AG09319 (cell line): ENCODE data around the gene SHISAL1.

Experiments
- DNase-seq: peaks from one replicate; pipeline ENCODE4 v3.0.0-alpha.2; 2010; ENCODE audit warnings: low read depth; ENCODE audit errors: extremely low read depth
- TF ChIP-seq, protein P1 (sequence below): IDR thresholded peaks from 2 replicates; pipeline ENCODE4 v1.5.1; 2011; ENCODE audit warnings: low read depth, mild to moderate bottlenecking, inconsistent platforms, low read length, moderate library complexity

Gene SHISAL1

DNA sequence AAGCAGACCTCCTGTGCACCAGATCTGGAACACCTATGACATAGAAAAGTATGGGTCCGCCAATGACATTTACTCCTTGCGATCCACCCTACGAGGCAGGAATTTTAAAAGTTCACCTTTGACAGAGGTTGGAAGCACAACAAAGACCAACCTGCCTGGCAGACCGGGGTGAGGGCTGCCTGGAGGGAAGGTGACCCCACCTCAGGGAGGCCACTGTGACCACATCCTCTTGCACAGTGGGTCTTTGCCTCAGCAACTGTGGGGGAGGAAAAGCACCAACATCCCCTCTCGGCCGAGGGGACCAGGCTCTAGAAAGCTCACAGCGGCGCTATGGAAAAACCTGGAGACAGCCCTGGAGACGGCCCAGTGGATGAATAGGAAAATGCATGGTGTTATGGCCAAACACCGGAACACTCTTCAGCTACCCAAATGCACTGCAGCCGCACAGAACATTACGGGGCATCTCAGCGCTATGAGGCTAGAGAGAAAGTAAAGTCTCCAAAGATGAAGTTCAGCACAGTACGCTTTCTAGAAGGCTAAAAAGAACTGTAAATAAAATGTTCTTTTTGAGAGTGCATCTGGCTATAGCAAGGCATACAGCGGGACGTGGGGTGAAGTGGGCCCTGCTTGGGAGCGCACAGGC is 1.8 kb upstream of the SHISAL1 start:
- no peak for DNase-seq
- TF ChIP-seq, protein P1, sequence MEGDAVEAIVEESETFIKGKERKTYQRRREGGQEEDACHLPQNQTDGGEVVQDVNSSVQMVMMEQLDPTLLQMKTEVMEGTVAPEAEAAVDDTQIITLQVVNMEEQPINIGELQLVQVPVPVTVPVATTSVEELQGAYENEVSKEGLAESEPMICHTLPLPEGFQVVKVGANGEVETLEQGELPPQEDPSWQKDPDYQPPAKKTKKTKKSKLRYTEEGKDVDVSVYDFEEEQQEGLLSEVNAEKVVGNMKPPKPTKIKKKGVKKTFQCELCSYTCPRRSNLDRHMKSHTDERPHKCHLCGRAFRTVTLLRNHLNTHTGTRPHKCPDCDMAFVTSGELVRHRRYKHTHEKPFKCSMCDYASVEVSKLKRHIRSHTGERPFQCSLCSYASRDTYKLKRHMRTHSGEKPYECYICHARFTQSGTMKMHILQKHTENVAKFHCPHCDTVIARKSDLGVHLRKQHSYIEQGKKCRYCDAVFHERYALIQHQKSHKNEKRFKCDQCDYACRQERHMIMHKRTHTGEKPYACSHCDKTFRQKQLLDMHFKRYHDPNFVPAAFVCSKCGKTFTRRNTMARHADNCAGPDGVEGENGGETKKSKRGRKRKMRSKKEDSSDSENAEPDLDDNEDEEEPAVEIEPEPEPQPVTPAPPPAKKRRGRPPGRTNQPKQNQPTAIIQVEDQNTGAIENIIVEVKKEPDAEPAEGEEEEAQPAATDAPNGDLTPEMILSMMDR = no peak

DNA sequence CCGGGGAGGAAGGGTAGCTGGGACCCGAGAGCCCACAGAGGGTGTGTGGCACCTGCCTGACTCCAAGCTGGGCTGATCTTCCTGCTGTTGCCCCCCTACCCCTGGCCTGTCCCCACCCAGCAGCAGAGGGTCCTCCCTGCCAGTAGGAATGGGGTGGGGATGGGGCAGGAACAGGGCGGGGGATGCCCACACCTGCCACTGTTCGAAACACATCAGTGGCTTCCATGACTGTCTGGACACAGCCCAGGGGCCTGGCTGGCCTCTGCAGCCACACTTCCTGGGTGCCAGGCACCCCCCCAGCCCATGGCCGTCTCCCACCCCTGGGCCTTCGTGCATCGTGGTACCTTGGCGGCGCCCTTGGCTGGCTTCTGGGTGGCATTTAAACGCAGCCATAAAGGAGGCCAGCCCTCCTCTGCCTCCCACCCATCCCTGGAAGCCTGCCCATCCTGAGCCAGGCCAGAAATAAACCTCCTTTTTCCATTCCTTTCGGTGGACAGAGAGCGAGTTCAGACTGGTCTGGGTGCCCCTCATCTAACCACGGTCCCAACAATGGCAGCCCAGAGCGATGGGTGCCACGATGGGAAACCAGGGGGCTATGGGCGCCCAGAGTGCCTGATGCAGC is 745 bp upstream of the SHISAL1 start:
- DNase-seq = no peak
- TF ChIP-seq, protein P1 = no peak

DNA sequence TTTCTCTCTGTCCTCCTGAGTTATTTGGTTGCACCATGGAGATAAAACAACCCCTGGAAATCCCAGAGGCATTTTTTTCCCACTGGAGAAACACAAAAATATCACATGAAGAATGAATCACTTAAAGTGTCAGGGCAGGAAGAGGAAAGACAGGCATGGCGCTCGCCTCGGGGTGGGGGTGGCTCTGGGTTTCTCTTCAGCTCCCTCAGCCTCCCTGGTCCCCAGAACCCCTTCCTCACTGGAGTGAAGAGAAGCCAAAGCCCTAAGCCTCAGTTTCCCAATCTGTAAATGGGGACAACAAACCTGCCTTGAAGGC is 938 bp downstream of the SHISAL1 start:
- no peak for DNase-seq
- TF ChIP-seq, protein P1 = no peak

DNA sequence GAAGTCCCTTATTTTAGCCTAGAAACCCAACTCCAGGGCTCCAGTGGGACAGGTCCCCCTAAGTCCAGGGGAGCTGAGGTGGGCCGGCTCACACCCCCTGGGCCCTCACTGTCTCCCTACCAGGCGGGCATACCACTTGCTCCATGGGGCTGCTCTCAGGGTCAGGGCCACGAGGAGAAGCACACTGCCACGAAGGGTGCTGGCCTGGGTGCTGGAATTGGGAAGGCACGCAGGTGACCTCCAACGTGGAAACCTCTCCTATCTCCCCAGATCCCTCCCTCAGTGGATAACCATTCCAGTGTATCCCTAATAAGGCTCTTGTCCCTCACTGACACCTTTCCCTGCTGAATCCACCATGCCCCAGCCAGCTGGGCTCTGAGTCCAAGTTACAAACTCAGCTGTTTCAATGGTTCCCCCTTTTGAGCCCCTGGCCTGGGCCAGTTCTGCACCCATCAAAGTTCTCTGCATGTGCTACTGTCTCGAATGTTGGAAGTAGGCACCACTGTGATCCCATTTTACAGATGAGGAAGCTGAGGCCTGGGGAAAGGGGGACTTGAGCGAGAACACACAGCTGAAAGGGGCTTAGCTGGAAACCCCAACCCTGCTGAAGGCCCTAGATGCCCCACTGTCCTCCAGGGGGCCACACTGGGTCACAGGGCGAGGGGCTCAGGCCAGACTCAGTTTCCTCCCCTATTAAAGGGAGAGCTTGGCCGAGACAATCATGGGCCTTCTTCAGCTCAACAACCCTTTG is 1.5 kb downstream of the SHISAL1 start:
- TF ChIP-seq, protein P1 = no peak
- no peak for DNase-seq

DNA sequence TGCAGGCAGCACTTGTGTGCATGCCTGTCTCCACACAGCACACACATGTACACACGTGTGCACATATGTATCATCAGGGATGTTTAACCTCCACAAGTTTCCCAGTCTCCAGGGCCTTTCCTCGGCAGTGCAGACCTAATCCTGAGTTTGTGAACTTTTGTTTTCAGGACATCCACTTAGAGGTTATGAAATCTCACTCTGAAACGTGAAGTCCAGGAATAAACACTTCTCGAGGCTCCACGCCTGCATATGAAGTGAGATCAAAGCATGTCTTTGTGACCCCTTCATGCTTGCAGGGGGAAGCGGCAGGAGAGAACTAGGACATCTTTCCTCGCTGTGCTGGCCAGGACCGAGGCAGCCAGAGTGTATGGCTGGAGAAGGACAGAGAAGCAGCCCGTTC is 3.1 kb downstream of the SHISAL1 start:
- TF ChIP-seq, protein P1 = no peak
- no peak for DNase-seq

DNA sequence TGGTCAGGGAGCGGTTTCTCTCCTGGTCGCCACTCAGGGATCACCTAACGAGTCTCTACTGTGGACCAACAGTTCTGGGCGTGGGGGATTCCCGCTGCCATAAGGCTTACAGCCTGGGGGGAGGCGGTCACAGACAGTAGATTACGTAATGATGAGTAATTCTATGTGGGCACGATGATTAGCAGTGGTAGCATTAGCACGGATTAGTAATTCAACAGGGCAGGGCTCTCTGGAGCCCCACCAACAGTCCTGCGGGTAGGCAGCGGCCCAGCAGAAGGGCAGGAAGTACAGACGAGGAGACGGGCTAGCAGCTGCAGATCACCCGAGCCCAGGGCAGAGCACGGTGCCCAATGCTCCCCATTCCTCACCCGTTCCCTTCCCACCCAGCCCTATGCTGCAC is 3.6 kb downstream of the SHISAL1 start:
- TF ChIP-seq, protein P1 = no peak
- peak; percentile 86 for DNase-seq

DNA sequence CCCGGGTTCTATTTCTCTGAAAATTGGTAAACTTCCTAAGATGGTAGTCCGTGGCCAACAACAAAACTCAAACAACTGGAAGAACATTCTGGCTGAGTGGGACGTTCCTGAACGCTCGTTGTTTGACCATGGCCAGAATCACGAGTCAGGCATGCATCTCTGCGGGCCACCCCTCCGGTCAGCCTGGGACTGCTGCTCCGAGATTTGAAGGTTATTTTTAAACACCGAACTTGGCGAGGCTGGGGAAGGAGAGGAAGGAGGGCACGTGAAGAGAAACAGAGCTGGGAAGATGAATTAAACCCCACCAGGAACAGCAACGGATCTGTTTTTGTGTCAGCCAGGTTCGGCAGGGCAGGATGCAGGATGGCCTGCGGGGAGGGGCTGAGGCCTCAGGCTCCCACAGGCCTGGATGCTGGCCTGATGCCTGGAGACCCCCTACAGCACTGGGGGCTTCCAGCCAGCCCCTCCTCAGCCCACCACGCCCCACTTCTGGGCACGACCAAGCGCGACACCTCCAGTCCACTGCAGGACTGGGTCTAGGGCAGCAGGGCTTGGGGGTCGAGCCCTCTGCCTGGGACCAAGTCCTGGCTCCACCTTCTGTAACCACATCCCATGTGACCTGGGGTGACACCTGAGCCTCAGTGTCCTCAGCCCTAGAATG is 5.1 kb downstream of the SHISAL1 start:
- TF ChIP-seq, protein P1 = no peak
- no peak for DNase-seq
